ENCODE data around the gene HLTF.

Gene HLTF

DNA sequence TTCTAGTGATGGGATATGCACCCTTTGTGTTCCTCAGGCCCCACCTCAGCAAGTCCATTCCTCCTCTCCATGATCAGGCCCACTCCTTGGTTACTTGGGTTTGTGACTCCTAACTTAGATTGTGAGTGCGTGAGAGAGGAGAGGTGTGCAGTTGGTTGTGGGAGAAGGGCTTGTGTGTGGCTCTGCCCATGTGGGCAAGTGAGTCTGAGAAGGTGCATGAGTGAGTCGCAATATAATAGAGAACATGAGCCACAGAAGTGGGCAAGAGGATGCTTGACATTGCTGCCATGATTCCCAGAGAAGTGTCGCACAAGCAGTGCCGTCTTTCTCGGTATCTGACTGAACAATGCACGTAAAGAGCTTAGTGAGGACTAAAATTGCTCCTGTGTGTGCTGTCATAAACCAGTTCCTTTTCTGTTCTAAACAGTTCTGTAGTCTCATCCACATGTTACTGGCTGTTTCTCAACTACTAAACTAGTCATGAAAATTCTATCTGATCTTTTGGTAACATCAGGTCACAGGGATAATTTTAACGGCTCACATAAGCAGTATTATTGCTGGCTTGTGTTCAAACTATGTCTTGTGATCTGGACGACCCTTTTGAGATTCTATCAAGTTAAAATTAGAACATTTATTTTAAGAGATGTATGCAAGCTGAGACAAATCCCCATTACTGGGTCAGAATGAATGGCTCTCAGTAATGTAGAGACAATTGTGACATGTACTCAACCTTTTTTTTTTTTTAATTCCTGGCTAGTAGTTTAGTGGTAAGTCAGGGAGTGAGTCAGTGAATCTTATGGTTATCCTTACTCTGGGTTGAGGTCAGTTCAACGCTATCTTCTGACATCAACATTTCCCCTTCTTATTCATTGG is 69.4 kb downstream of the HLTF start:
- DNase-seq = no peak

DNA sequence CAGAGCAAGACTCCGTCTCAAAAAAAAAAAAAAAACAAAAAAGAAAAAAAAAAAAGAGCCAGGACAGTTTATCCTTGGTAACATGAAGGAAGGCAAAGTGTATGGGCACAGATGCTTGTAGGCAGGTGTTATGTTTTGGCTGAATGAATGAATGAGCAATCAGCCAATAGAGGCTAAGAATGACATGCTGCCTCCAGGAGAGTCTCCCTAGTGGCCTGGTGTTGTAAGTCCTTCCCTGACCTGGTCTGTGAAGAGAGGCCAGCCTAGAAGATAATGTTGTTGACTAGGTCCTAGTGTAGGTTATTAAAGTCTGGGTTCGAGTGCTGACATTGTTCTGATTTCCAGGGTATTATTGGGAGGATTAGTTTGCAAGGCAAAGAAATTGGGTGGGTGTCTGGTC is 70.1 kb downstream of the HLTF start:
- DNase-seq = no peak

- DNase-seq = no peak
Observed at GRCh38 chr3:149015393-149015792, 70.9 kb downstream of the HLTF start.

DNA sequence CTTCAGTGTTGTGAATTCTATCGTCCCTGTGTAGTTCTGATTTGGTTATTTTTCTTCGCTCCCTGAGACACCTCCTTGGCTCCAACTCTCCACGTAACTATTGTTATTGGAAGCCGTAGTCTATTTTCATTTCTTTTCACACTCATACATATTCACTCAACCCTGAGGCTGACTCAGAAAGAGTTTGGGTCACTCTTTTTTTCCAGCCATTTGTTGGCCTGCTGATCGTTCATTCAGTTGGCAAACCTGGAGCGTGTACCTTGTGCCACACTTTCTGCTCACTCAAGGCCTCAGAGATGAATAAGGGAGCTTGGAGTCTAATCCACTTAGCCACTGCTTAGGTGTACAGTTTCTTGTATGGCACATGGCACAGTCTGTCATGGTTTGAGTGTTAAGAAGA is 72.6 kb downstream of the HLTF start:
- DNase-seq = no peak

DNA sequence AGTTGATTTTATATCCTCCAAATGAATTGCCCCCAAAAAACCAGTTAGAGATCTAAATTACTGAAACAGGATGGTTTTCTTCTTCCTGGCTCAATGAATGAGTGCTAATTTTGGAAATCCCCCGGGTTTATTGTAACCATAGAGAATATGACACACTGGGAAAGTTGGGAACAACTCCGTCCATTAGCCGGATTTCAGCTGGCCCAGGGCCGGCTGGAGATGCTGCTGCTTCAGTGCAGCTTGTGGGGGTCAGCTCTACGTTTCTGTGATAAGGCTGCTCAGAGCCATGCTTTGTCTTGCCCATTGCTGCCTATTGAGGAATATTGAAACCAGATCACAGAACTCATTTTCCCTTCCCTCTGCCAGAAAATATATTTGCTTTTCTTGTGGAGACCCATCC is 74.7 kb downstream of the HLTF start:
- no peak for DNase-seq

- no peak for DNase-seq
Observed at GRCh38 chr3:149010966-149011365, 75.4 kb downstream of the HLTF start.

- no peak for DNase-seq
Observed at GRCh38 chr3:149010504-149010951, 75.8 kb downstream of the HLTF start.

DNA sequence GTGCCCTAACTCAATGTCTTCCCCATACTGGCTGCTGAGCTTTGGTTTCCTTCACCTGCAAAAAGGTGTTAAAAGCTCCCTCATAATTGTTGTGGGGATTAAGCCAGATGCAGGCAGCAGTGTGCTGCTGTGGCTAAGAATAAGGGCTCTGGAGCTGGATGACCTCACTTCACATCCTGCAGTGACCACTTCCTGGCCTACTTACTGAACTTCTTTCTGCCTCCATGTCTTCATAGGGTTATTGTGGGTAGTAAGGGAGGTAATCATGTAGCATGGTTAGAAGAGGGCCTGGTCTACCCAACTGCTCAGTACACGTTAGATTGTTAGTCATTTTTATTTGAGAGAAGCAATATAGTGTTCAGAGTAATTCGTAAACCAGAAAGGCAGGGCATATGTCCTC is 76.6 kb downstream of the HLTF start:
- peak; percentile 5 for DNase-seq

- no peak for DNase-seq
Observed at GRCh38 chr3:149007567-149008257, 78.6 kb downstream of the HLTF start.

- DNase-seq = no peak
Observed at GRCh38 chr3:149005416-149005815, 80.9 kb downstream of the HLTF start.

- no peak for DNase-seq
Observed at GRCh38 chr3:149004622-149005021, 81.7 kb downstream of the HLTF start.

GRCh38 chr3:149003653-149004305 is 82.6 kb downstream of the HLTF start:
- DNase-seq = no peak

DNA sequence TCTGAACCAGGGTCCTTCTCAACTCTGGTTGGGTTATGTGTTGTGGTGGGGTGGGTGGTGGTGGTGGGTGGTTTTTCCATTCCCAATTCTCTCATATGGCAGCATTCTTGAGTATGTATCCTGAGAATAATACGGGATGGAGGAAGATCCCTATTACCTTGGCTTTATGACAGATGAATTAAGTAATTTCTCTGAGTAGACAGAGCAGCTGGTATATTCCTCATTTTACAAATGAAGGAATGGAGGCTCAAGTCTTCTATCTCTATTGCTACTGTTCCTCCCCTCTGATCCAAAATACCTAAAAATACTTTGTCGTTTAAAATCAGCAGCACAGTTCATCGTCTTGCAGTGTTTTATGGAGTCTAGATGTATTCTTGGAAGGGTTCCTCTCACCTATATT is 84.6 kb downstream of the HLTF start:
- no peak for DNase-seq

GRCh38 chr3:149000206-149000745 is 86.1 kb downstream of the HLTF start:
- DNase-seq = no peak

GRCh38 chr3:148999806-149000205 is 86.5 kb downstream of the HLTF start:
- no peak for DNase-seq

GRCh38 chr3:148998715-148999423 is 87.5 kb downstream of the HLTF start:
- no peak for DNase-seq

GRCh38 chr3:148998297-148998696 is 88.0 kb downstream of the HLTF start:
- no peak for DNase-seq

- DNase-seq = no peak
Observed at GRCh38 chr3:148997623-148998022, 88.7 kb downstream of the HLTF start.

DNA sequence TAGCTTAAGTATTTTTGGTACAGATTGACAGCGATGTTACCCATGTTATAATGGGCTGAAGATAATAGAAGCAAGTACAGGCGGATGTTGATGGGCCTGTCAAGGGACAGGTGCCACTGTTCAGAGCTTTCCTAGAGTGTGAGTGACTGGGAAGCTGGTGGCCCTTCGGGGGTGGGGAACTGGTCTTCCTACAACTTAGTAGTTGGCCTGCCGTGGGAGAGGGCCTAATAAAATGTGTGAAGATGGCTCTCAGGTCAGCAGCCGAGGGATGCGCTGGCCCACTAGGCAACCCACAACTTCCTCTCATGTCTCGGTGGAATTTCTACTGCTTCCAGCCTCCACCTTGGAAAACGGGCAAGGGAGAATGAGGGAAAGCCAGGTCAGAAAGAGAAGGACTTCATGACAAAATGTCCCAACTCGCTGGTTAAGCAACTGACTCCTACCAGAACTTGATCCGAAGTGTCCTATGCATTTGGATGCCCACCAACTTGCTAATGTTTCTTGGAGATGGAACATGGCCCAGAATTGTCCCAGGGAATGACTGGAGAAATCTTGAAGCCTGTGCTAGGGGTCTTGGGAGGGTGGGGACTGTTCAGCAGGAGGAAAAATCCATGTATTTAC is 93.6 kb downstream of the HLTF start:
- no peak for DNase-seq

- DNase-seq = no peak
Observed at GRCh38 chr3:148992027-148992634, 94.2 kb downstream of the HLTF start.

- DNase-seq = peak; percentile 73
Observed at GRCh38 chr3:148991219-148992026, 94.9 kb downstream of the HLTF start, which contains the start of gene GYG1. TSS of gene GYG1 (plus strand) at chr3:148991540. CDS start at chr3:148991641, 101 bp downstream.

Measured in effector CD4-positive, alpha-beta T cell (primary cell).